CD8-positive, alpha-beta memory T cell (primary cell): ENCODE measurements around the gene ODAD4. TPM values are rescaled to one million over a fixed set of nuclear protein-coding genes. Genes with fewer than 3 reads are reported as not detected.

Experiments used
- CTCF ChIA-PET: fragments of 350-600 bp; sonication (Branson Sonifier 250); formaldehyde crosslinking; loops from one replicate; lab custom pipeline; 2021; ENCODE audit warnings: antibody characterized with exemption; lab: Charles Lee
- POLR2A ChIA-PET: fragments of 350-600 bp; sonication (Branson Sonifier 250); formaldehyde crosslinking; loops from one replicate; lab custom pipeline; 2021; ENCODE audit warnings: antibody characterized with exemption; lab: Charles Lee
- DNase-seq, 5 donors: peaks; one replicate each; pipeline versions ENCODE4 v3.0.0 to v3.0.0-alpha.2; 2020 to 2022; ENCODE audit warnings: mixed read lengths in 1 of 5
- H3K27ac ChIP-seq: one replicate; pipeline ENCODE4 v1.7.0; 2013; ENCODE audit warnings: low read depth, mild to moderate bottlenecking, low read length, moderate library complexity
- H3K27me3 ChIP-seq: 2 replicates; pipeline ENCODE4 v1.7.0; 2013; ENCODE audit warnings: low read length, mild to moderate bottlenecking; ENCODE audit not compliant: insufficient read depth, poor library complexity, severe bottlenecking
- H3K36me3 ChIP-seq: 2 replicates; pipeline ENCODE4 v1.7.0; 2013; ENCODE audit warnings: mild to moderate bottlenecking, low read length, moderate library complexity; ENCODE audit not compliant: insufficient read depth
- H3K4me1 ChIP-seq: 2 replicates; pipeline ENCODE4 v1.7.0; 2013; ENCODE audit warnings: mild to moderate bottlenecking, low read length, moderate library complexity; ENCODE audit not compliant: insufficient read depth
- H3K4me3 ChIP-seq: 2 replicates; pipeline ENCODE4 v1.7.0; 2013; ENCODE audit warnings: mild to moderate bottlenecking, low read length
- H3K9me3 ChIP-seq: 2 replicates; pipeline ENCODE4 v1.7.0; 2013; ENCODE audit warnings: mild to moderate bottlenecking, low read length
- H3K27ac Mint-ChIP-seq, 8 donors: one replicate each; pipeline ENCODE4 v1.8.0; 2020 to 2021; ENCODE audit warnings: mixed read lengths in 8 of 8, mild to moderate bottlenecking in 6 of 8, inconsistent platforms in 3 of 8, moderate library complexity in 3 of 8
- H3K27me3 Mint-ChIP-seq, 2 donors: one replicate each; pipeline ENCODE4 v1.8.0; 2020 to 2021; ENCODE audit warnings: mixed read lengths in 2 of 2, mild to moderate bottlenecking in 1 of 2, moderate library complexity in 1 of 2
- H3K36me3 Mint-ChIP-seq, 3 donors: one replicate each; pipeline ENCODE4 v1.8.0; 2020 to 2021; ENCODE audit warnings: mixed read lengths in 3 of 3, inconsistent platforms in 1 of 3, mild to moderate bottlenecking in 1 of 3
- H3K4me1 Mint-ChIP-seq, 3 donors: one replicate each; pipeline ENCODE4 v1.8.0; 2020 to 2021; ENCODE audit warnings: mixed read lengths in 3 of 3, inconsistent platforms in 1 of 3, mild to moderate bottlenecking in 1 of 3
- H3K4me3 Mint-ChIP-seq, 7 donors: one replicate each; pipeline ENCODE4 v1.8.0; 2020 to 2021; ENCODE audit warnings: mixed read lengths in 7 of 7, mild to moderate bottlenecking in 6 of 7, moderate library complexity in 4 of 7, inconsistent platforms in 2 of 7
- H3K9me3 Mint-ChIP-seq, 5 donors: one replicate each; pipeline ENCODE4 v1.8.0; 2020 to 2022; ENCODE audit warnings: mixed read lengths in 5 of 5, mild to moderate bottlenecking in 3 of 5, moderate library complexity in 2 of 5, inconsistent platforms in 1 of 5
- polyA plus RNA-seq: library from polyadenylated mRNA; unstranded; fragments of 300-500 nt; fragmentation: Illumina TruSeq; gene quantifications from one replicate; pipeline ENCODE4 v1.2.3, GENCODE V29; 2021
- total RNA-seq, 2 experiments: library from RNA; stranded (reverse); gene quantifications; one replicate each; pipeline ENCODE4 v1.2.3, GENCODE V29; 2021

The ODAD4 gene
- total and polyA plus RNA-seq, 3 experiments from 2014 or later: 0.10 to 0.57 (median 0.53) TPM

GRCh38 chr17:41975099-41976083 is 45.0 kb downstream of the ODAD4 start:
- H3K36me3 ChIP-seq: peaks cover 39% of the 10 kb centered on the region
- no peak overlapping the region for H3K4me3 Mint-ChIP-seq
- POLR2A ChIA-PET: no interaction called here
- H3K36me3 Mint-ChIP-seq: peaks cover 0 to 83% (median 16%) of the 10 kb centered on the region in 3 donors
- peaks cover 5 to 21% (median 19%) of the 10 kb centered on the region in 3 donors for H3K4me1 Mint-ChIP-seq
- DNase-seq: no peak
- H3K4me3 ChIP-seq: no peak overlapping the region
- H3K27ac Mint-ChIP-seq: peak overlapping the region in 4 of 8 donors; percentile 32 to 71 (median 51)
- no peaks in the 10 kb centered on the region for H3K9me3 ChIP-seq
- no peak overlapping the region for H3K27ac ChIP-seq
- CTCF ChIA-PET: interaction anchor here (1.5 to 1.7 kb wide), 2 partner anchors 10 to 36 kb away, joined by 3 read pairs; no protein-coding TSS in a partner anchor
- no peaks in the 10 kb centered on the region for H3K27me3 Mint-ChIP-seq
- H3K27me3 ChIP-seq: no peaks in the 10 kb centered on the region
- no peaks in the 10 kb centered on the region for H3K9me3 Mint-ChIP-seq
- peaks cover 4% of the 10 kb centered on the region for H3K4me1 ChIP-seq

GRCh38 chr17:41976142-41976768 is 45.8 kb downstream of the ODAD4 start:
- CTCF ChIA-PET: interaction anchor here (1.7 kb wide), 1 partner anchor 35 kb away, joined by 3 read pairs; no protein-coding TSS in a partner anchor
- H3K9me3 Mint-ChIP-seq: no peaks in the 10 kb centered on the region

GRCh38 chr17:41977991-41978390 is 47.6 kb downstream of the ODAD4 start:
- H3K9me3 Mint-ChIP-seq: no peaks in the 10 kb centered on the region
- Histone ChIP-seq H3K27me3 (no peaks in the 10 kb centered on the region), H3K36me3 (peaks cover 50% of the 10 kb centered on the region), H3K4me3 (no peak overlapping the region), H3K9me3 (no peaks in the 10 kb centered on the region), H3K27ac (no peak overlapping the region), H3K4me1 (no peaks in the 10 kb centered on the region)
- no peaks in the 10 kb centered on the region for H3K27me3 Mint-ChIP-seq
- POLR2A ChIA-PET: no interaction called here
- DNase-seq: no peak
- peaks cover 2 to 9% (median 3%) of the 10 kb centered on the region in 3 donors for H3K4me1 Mint-ChIP-seq
- H3K27ac Mint-ChIP-seq: peak overlapping the region in 2 of 8 donors; percentile 51 to 58
- CTCF ChIA-PET: no interaction called here
- no peak overlapping the region for H3K4me3 Mint-ChIP-seq
- peaks cover 0 to 87% (median 17%) of the 10 kb centered on the region in 3 donors for H3K36me3 Mint-ChIP-seq

More at GRCh38 chr17:41976142-41976768, 45.8 kb downstream of the ODAD4 start:
- no peaks in the 10 kb centered on the region for H3K27me3 ChIP-seq
- no peak overlapping the region for H3K27ac ChIP-seq
- DNase-seq: no peak
- POLR2A ChIA-PET: no interaction called here
- H3K36me3 ChIP-seq: peaks cover 46% of the 10 kb centered on the region
- Mint-ChIP-seq H3K36me3 (peaks cover 0 to 84% (median 17%) of the 10 kb centered on the region in 3 donors), H3K4me3 (no peak overlapping the region), H3K27me3 (no peaks in the 10 kb centered on the region), H3K27ac (peak overlapping the region in 3 of 8 donors; percentile 3 to 93 (median 5)), H3K4me1 (peaks cover 2 to 16% (median 11%) of the 10 kb centered on the region in 3 donors)
- H3K4me1 ChIP-seq: no peaks in the 10 kb centered on the region
- no peak overlapping the region for H3K4me3 ChIP-seq
- no peaks in the 10 kb centered on the region for H3K9me3 ChIP-seq

GRCh38 chr17:41982026-41982760 is 51.8 kb downstream of the ODAD4 start:
- Mint-ChIP-seq H3K27ac (no peak overlapping the region), H3K4me3 (no peak overlapping the region), H3K9me3 (no peaks in the 10 kb centered on the region), H3K4me1 (peaks cover 0 to 4% (median 0%) of the 10 kb centered on the region in 3 donors), H3K27me3 (no peaks in the 10 kb centered on the region), H3K36me3 (peaks cover 0 to 84% (median 19%) of the 10 kb centered on the region in 3 donors)
- no peak overlapping the region for H3K27ac ChIP-seq
- DNase-seq: no peak
- ChIA-PET POLR2A (no interaction called here), CTCF (no interaction called here)
- no peaks in the 10 kb centered on the region for H3K9me3 ChIP-seq
- H3K36me3 ChIP-seq: peaks cover 55% of the 10 kb centered on the region
- no peaks in the 10 kb centered on the region for H3K4me1 ChIP-seq
- no peak overlapping the region for H3K4me3 ChIP-seq
- H3K27me3 ChIP-seq: no peaks in the 10 kb centered on the region

GRCh38 chr17:41984454-41984853 is 54.0 kb downstream of the ODAD4 start:
- Mint-ChIP-seq H3K27me3 (peaks cover 0 to 1% of the 10 kb centered on the region in 2 donors), H3K4me1 (no peaks in the 10 kb centered on the region), H3K27ac (peak overlapping the region in 1 of 8 donors; percentile 9), H3K9me3 (no peaks in the 10 kb centered on the region), H3K36me3 (peaks cover 0 to 90% (median 23%) of the 10 kb centered on the region in 3 donors), H3K4me3 (no peak overlapping the region)
- CTCF ChIA-PET: interaction anchor here (1.0 kb wide), 1 partner anchor 20 kb away, joined by 3 read pairs; no protein-coding TSS in a partner anchor
- Histone ChIP-seq H3K36me3 (peaks cover 67% of the 10 kb centered on the region), H3K9me3 (no peaks in the 10 kb centered on the region), H3K4me1 (no peaks in the 10 kb centered on the region), H3K27me3 (no peaks in the 10 kb centered on the region), H3K4me3 (no peak overlapping the region), H3K27ac (no peak overlapping the region)
- no peak for DNase-seq
- POLR2A ChIA-PET: interaction anchor here (0.7 kb wide), 1 partner anchor 290 kb away, joined by 12 read pairs; no protein-coding TSS in a partner anchor

- Histone ChIP-seq H3K27me3 (no peaks in the 10 kb centered on the region), H3K27ac (no peak overlapping the region), H3K36me3 (peaks cover 69% of the 10 kb centered on the region), H3K4me1 (no peaks in the 10 kb centered on the region), H3K9me3 (no peaks in the 10 kb centered on the region), H3K4me3 (no peak overlapping the region)
- H3K27ac Mint-ChIP-seq: peak overlapping the region in 1 of 8 donors; percentile 13
- ChIA-PET CTCF (interaction anchor here (0.8 kb wide), 1 partner anchor 31 kb away, joined by 3 read pairs; the partner anchor contains the start of gene DNAJC7), POLR2A (no interaction called here)
- no peaks in the 10 kb centered on the region for H3K9me3 Mint-ChIP-seq
- no peak for DNase-seq
- peaks cover 0 to 92% (median 23%) of the 10 kb centered on the region in 3 donors for H3K36me3 Mint-ChIP-seq
- no peak overlapping the region for H3K4me3 Mint-ChIP-seq
- H3K27me3 Mint-ChIP-seq: peaks cover 0 to 1% of the 10 kb centered on the region in 2 donors
- H3K4me1 Mint-ChIP-seq: no peaks in the 10 kb centered on the region
Observed at GRCh38 chr17:41985919-41986318, 55.5 kb downstream of the ODAD4 start.

- DNase-seq: no peak
- H3K36me3 ChIP-seq: peaks cover 68% of the 10 kb centered on the region
- no peak overlapping the region for H3K27ac ChIP-seq
- H3K9me3 ChIP-seq: no peaks in the 10 kb centered on the region
- ChIA-PET CTCF (no interaction called here), POLR2A (no interaction called here)
- no peaks in the 10 kb centered on the region for H3K27me3 ChIP-seq
- peaks cover 0 to 93% (median 23%) of the 10 kb centered on the region in 3 donors for H3K36me3 Mint-ChIP-seq
- H3K4me3 ChIP-seq: no peak overlapping the region
- H3K4me1 ChIP-seq: no peaks in the 10 kb centered on the region
- H3K27ac Mint-ChIP-seq: peak overlapping the region in 3 of 8 donors; percentile 11 to 64 (median 13)
- no peak overlapping the region for H3K4me3 Mint-ChIP-seq
- H3K9me3 Mint-ChIP-seq: no peaks in the 10 kb centered on the region
- no peaks in the 10 kb centered on the region for H3K4me1 Mint-ChIP-seq
- peaks cover 0 to 1% of the 10 kb centered on the region in 2 donors for H3K27me3 Mint-ChIP-seq
Observed at GRCh38 chr17:41986634-41987033, 56.2 kb downstream of the ODAD4 start.
